HG03159 (cell line): ENCODE measurements around the gene NOTCH4.
"Not testable (repeated sequence)": the region's sequence is repeated elsewhere in the genome, so short reads cannot be mapped to it uniquely, and the experiment has no call there.

Experiments used
- ATAC-seq: cut with Tn5 transposase; IDR thresholded peaks from one replicate; pipeline ENCODE4 v1.9.1; 2021; ENCODE audit warnings: mild to moderate bottlenecking, moderate library complexity; ENCODE audit not compliant: unreplicated experiment

The NOTCH4 gene

GRCh38 chr6:32194825-32195651, 28.8 kb downstream of the NOTCH4 start:
- no peak for ATAC-seq

DNA sequence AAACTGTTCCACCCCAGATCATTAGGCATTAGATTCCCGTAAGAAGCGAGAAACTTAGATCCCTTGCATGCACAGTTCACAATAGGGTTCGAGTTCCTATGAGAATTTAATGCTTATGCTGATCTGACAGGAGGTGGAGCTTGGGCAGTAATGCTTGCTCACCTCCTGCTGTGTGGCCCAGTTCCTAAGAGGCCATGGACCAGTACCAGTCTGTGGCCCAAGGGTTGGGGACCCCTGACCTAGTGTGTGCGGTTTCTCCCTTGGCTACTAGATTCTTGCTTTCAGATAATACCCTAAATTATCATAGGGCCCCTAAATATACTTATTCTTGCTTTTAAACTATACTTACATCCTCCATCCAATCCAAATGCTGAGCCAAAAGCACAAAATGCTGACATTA, 29.5 kb downstream of the NOTCH4 start:
- no peak for ATAC-seq

GRCh38 chr6:32193096-32193495, 30.8 kb downstream of the NOTCH4 start:
- not testable (repeated sequence) for ATAC-seq

DNA sequence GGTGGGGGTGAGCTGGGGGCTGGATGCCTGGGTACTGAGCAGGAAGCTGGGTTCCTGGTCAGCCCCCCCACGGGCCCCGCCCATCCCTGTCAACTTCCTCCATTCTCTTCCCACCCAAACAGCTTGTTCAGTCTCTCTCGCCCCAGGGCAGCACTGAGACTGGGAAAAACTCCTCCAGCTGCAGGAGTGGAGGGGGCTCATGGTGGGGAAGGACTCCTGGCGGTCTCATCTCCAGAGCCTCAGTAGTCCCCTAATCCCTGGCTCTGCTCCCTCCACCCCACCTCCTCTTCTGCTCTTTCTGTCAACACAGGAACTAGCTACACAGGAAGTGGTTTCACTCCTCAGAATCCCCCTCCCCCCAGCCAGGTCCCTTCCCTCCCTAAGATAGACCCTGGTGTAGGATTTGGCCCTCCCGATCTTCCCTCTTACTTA, 31.2 kb downstream of the NOTCH4 start, which contains the start of gene GPSM3:
Gene GPSM3 (minus strand): TSS at position 36 of the 432 bp plus-strand sequence. CDS start 130 bp downstream, outside the sequence.
- no peak for ATAC-seq

DNA sequence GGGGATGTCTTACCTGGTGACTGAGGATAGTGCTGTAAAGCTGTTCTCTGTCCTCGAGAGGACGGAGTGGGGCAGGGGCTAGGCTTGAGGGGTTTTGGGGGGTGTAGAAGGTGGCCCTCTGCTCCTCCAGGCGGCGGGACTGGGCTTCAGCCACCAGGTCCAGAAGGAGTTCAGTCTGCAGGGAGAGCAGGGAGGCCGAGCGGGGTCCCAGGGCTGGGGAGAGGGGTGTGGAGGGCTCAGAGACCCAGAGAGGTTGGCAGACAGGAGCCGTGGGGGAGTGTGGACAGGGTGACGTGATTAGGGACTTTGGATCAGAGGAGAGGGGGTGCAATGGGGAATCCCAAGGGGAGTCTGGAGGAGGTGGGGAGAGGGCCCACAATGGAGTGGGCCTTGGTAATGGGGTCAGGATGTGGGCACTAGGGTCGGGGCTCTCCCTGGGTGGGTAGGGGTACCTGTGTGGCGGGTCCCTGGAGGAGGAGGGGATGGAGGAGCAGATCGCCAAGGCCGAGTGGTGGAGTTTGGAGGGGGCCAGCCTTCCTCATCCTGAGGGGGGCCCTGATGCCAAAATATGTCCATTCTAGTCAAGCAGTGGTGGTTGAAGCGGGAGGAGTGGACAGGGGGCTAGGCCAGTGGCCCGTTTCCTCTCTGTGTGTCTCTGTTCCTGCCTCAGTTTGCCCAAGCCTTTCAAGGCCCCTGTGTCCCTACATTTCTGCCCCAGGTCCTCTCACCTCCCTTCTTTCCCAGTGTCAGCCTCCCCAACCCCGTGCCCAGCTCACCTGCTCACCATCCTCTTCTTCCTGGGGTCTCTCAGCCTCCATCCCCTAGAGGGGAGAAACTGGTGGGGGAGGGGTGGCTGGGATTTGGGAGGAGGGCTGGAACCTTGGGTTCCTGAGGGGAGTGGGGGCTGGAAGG, 31.9 kb downstream of the NOTCH4 start:
- ATAC-seq, result no peak

- no peak for ATAC-seq
Measured at GRCh38 chr6:32190911-32191677, 32.8 kb downstream of the NOTCH4 start.

DNA sequence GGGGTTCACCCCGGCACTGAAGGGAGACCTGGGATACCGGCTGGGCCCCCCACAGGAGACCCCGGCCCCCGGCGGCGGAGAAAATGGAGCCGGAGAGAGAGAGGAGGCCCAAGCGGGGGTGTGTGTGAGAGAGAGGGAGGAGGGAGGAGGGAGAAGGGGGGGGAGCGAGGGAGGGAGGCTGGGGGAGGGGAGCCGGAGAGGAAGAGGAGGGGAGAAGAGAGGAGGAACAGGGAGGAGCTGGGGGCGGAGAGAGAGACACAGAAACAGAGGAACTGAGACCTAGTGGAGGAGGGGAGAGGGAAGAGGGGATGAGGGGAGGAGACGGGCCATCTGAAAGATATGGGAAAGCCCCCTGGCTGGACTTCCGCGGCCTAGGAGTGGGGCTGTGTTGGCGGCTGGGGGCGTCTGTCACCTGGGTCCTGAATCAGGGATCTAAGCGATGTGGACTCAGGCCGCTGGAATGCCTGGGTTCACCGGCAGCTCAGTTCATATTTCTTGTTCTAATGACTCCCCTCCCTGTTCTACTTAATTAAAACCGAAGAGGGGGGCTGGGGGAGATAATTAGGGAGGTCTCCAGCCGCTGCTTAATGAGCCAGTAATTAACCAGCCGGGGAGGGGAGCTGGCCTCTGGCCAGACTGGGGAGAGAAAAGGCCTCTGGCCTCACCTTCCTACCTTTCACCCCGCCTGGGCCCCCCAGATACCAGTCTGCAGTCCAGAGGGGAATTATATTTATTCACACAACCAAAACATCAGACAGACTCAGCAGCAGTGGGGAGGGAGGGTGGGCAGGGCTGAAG, 33.6 kb downstream of the NOTCH4 start, which contains the start of gene PBX2:
Gene PBX2 (minus strand): TSS at position 149 of the 798 bp plus-strand sequence. CDS start 287 bp downstream, outside the sequence.
- no peak for ATAC-seq

- ATAC-seq, result no peak
Measured at GRCh38 chr6:32189742-32190053, 34.2 kb downstream of the NOTCH4 start.

DNA sequence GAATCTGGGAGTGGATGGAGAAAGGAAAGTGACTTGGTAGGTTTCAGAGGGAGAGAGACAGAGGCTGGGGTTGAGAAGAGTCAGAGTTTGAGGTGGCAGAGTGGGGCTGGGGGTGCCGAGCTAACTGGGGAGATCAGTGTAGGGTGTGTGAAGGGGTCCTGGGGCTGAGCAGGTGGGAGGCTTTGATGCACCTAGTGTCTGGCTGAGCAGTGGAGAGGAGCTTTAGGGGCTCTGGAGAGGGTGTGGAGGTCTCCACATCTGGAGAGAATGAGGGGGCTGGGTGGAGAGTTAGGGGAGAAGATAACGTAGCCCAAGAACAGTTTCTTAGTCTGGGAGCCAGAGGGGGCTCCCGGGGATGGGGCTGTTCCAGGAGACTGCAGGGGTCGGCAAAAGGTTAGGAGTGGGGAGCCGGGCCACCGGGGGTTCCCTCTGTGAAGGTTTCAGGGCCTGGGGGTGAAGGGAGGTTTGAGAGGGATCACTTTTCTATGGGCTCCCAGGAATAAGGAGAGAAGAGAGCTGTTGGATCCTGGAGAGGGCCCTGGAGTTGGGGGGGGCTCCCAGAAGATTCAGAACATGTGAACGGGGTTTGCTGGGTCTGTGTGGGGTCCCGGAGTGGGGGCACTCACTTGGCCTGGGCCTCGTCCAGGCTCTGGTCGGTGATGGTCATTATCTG, 34.7 kb downstream of the NOTCH4 start:
- no peak for ATAC-seq

DNA sequence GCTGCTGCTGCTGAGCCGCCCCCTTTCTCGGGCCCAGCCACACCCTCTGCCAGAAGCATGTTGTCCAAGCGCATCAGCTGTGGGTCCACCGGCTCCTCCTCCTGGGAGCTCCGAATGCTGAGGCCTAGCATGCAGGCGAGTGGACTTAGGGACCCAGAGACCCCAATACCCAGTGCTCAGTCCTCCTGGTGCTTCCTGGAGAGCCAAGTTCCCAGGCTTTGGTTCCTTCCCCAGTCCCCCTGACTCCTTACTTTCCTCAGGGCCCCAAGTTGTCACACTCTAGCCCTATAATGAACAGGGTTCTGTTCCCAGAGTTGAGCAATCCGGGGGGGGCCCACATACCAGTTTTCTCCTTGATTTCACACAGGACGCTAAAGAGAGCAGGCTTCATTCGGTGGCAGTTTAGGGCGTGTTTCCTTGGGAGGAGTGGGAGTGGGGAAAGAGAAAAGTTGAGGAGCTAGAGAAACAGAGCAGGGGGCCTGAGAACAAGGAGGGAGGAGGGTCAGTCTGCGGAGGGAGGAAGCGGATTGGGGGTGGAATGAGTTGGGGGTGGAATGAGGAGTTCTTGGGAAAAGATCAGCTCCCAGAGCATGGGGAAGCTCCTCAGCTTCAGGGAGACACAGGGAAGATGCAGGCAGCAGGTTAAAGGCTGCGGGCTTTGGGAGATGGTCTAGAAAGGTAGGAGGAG, 35.3 kb downstream of the NOTCH4 start:
- ATAC-seq, result no peak

DNA sequence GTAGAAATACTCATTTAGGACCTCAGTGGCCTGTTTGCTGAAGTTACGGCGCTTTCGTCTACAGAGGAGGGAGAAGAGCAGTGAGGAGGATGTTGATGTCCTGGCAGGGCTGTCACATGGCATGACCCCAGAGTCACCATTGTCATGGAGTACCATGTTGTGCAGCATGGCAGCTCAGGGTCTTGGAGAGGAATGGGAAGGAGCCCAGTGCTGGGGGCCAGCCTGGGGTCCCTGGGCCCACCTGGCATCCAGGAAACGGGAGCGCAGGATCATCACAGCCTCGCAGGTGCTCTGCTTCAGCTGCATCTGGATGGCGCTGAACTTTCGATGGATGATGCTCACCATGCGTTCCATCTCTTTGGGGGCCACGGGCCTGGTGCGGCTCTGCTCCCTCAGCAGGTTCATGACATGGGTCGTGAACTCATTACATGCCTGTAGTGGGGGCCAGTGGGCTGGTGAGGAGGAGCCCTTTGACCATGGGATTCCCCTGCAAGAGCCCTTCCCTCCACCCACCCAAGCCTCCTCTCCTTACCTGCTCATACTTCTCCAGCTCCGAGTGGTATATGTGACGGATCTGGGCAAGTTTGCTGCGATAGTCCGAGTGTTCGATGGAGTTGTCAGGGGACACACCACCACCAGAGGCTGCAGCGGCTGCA, 36.0 kb downstream of the NOTCH4 start:
- not testable (repeated sequence) for ATAC-seq

- ATAC-seq, result no peak
Measured at GRCh38 chr6:32187009-32187709, 36.7 kb downstream of the NOTCH4 start.

DNA sequence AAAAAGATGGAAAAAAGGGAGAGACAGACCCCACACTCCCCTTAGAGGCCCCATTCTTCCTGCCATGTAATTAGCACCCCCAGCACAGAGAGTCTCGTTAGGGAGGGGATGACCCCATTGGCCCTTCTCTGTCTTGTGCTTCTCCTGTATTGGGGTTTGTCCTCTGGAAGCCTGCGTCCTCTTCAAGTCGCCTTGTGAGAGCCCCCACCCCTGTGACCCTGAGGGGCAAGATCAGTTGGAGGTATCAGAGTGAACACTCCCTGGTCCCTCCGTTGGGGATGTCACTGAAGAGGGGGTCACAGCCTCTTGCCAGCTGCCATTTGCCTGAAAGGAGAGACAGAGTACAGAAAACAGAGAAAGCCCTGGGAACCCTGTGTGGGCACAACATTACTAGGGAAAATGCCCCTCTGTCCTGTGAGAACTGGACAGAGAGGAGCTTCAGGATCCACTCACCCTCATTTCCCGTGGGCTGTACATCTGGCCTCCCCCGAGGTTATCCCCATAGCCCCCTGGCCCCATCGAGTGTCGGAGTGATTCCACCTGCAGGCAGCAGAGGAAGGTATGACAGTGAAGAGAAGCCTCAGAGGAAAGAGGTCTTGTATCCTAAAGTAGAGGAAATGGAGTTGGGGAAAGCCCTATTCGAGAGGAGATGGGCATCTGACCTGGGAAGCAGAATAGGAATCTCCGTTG, 37.6 kb downstream of the NOTCH4 start:
- not testable (repeated sequence) for ATAC-seq

GRCh38 chr6:32185681-32186131, 38.2 kb downstream of the NOTCH4 start:
- ATAC-seq, result not testable (repeated sequence)

DNA sequence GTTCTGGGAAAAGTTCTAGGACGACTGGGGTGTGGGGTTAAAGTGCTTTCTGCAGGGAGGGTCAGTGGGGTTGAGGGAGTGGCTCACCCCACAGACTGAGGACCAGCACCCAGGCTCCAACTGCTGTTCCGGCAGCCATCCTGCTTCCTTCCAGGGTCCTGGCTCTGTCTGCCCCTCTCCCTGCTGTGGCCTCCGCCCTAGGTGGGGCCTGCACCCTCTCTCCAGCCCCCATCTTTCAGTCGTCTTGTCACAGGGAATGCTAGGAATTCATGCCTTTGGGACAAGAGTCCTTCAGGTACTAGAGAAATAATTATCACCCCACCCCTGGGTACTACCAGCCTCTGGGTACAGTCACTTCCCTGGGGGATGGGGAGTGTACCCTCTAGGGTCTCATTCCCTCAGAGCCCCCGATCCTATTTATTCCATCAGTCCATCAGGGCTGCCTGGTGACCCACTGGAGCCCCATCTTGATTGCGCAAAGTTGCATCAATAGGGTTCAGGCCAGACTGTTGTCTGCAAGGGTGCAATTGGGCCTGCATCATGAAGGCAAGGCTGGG, 39.7 kb downstream of the NOTCH4 start, which contains the start of gene AGER:
Gene AGER (minus strand): TSS at position 170 of the 557 bp plus-strand sequence. CDS start 31 bp downstream, at position 139.
- ATAC-seq, result no peak

DNA sequence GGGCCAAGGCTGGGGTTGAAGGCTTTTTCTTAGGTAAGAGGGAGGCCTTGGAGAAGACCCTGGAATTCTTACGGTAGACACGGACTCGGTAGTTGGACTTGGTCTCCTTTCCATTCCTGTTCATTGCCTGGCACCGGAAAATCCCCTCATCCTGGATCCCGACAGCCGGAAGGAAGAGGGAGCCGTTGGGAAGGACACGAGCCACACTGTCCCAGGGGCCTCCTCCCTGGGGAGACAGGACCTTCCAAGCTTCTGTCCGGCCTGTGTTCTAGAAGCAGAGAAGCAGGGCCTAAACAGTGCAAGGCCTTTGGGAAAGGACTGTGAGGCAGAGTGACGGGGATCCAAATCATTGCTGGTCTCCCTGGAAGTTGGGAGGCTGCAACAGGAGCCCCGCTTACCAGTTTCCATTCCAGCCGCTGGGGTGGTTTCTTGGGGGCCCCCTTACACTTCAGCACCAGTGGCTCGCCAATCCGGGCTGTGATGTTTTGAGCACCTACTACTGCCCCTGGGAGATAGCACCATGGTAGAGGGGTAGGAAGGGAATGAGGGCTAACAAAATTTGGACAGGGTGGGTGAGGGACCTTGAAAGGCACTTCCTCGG, 40.3 kb downstream of the NOTCH4 start:
- ATAC-seq, result no peak
